K562 (cell line): ENCODE results near the gene WDR18. TPM values are rescaled to one million over a fixed set of nuclear protein-coding genes. Genes with fewer than 3 reads are reported as not detected.
A peak's percentile ranks its signal among the peaks of the same experiment; 100 is the strongest.

Experiments used
- CAMTA2 ChIP-seq: fragments of 250-450 bp; sonication (Bioruptor Pico); conservative IDR thresholded peaks from 2 replicates; pipeline ENCODE4 v1.5.1; 2022
- FOSL1 ChIP-seq: fragments of 200-800 bp; sonication (Bioruptor generic); conservative IDR thresholded peaks from 2 replicates; pipeline ENCODE4 v1.6.1; 2016; ENCODE audit warnings: missing genetic modification characterization, missing compliant biosample characterization
- IFI16 ChIP-seq: fragments of 250-450 bp; sonication (Bioruptor Pico); IDR thresholded peaks from 2 replicates; pipeline ENCODE4 v2.1.2; 2022; ENCODE audit warnings: mild to moderate bottlenecking, inconsistent platforms
- KDM4B ChIP-seq, 2 experiments: fragments of 450-650 bp in 1 of 2; sonication (generic) in 1 of 2; IDR thresholded peaks; 2 replicates each; pipeline ENCODE4 v1.6.1; 2016 to 2017; ENCODE audit warnings: borderline replicate concordance in 2 of 2, antibody characterized with exemption in 1 of 2, low read depth in 1 of 2, mild to moderate bottlenecking in 1 of 2
- NCOA2 ChIP-seq, 2 experiments: fragments of 450-650 bp; IDR thresholded peaks; 2 replicates each; pipeline ENCODE4 v1.6.1; 2018; ENCODE audit warnings: mild to moderate bottlenecking in 2 of 2, moderate library complexity in 1 of 2; ENCODE audit not compliant: partially characterized antibody in 2 of 2
- NR4A1 ChIP-seq, 2 experiments: fragments of 250-450 bp in 1 of 2; fragments of 450-650 bp in 1 of 2; sonication (Bioruptor Pico) in 1 of 2; IDR thresholded peaks; 2 replicates each; pipeline versions ENCODE4 v1.4.0 to v1.6.1; 2016 to 2020; ENCODE audit warnings: mild to moderate bottlenecking in 2 of 2, missing compliant biosample characterization in 1 of 2, missing genetic modification characterization in 1 of 2, moderate library complexity in 1 of 2
- SUPT5H ChIP-seq: fragments of 450-650 bp; IDR thresholded peaks from 2 replicates; pipeline ENCODE4 v1.6.1; 2016
- ZNF583 ChIP-seq: fragments of 250-450 bp; sonication (Bioruptor Pico); IDR thresholded peaks from 2 replicates; pipeline ENCODE4 v1.4.0; 2020
- polyA plus RNA-seq, 8 experiments: library from polyadenylated mRNA; depleted of rRNA in 4 of 8; stranded (reverse) in 5 of 8; unstranded in 3 of 8; fragments of >200 nt; fragmentation: Nextera tagmentation in 2 of 8; fragmentation: Illumina TruSeq in 1 of 8; extraction: Ambion mirVana in 2 of 8; extraction: Trizol in 1 of 8; gene quantifications; 2 replicates each; pipeline versions ENCODE4 v1.2.1 to v1.2.3, GENCODE V29; 2011 to 2014; ENCODE audit warnings: inconsistent platforms in 1 of 8, missing spikeins in 1 of 8
- total RNA-seq, 7 experiments: library from RNA; depleted of rRNA in 6 of 7; stranded (reverse); fragments of >200 nt in 6 of 7; fragmentation: Illumina TruSeq in 2 of 7; extraction: Trizol in 2 of 7; gene quantifications; 2 replicates each; pipeline versions ENCODE4 v1.2.1 to v1.2.3, GENCODE V29; 2011 to 2021; ENCODE audit warnings: low replicate concordance in 1 of 7
- TF ChIP-seq, protein P1 (sequence below), 2 experiments: fragments of 450-650 bp; formaldehyde crosslinking in 1 of 2; IDR thresholded peaks; 2 replicates each; pipeline versions ENCODE4 v1.4.0 to v1.6.1; 2014 to 2020; ENCODE audit warnings: mild to moderate bottlenecking in 2 of 2, borderline replicate concordance in 1 of 2, low read depth in 1 of 2
- TF ChIP-seq, protein P2 (sequence below): sonication (generic); formaldehyde crosslinking; IDR thresholded peaks from 2 replicates; pipeline ENCODE4 v1.9.0; 2022; ENCODE audit warnings: mild to moderate bottlenecking, missing genetic modification reagents
- TF ChIP-seq, protein P3 (sequence below): fragments of 250-450 bp; sonication (Bioruptor Pico); IDR thresholded peaks from 2 replicates; pipeline ENCODE4 v1.4.0; 2020

The WDR18 gene
- total and polyA plus RNA-seq, 9 of the 15 experiments (the other 6 are each of a cell fraction or from before 2014, with no cell fraction given), result 0.65 to 181 (median 30.1) TPM

DNA sequence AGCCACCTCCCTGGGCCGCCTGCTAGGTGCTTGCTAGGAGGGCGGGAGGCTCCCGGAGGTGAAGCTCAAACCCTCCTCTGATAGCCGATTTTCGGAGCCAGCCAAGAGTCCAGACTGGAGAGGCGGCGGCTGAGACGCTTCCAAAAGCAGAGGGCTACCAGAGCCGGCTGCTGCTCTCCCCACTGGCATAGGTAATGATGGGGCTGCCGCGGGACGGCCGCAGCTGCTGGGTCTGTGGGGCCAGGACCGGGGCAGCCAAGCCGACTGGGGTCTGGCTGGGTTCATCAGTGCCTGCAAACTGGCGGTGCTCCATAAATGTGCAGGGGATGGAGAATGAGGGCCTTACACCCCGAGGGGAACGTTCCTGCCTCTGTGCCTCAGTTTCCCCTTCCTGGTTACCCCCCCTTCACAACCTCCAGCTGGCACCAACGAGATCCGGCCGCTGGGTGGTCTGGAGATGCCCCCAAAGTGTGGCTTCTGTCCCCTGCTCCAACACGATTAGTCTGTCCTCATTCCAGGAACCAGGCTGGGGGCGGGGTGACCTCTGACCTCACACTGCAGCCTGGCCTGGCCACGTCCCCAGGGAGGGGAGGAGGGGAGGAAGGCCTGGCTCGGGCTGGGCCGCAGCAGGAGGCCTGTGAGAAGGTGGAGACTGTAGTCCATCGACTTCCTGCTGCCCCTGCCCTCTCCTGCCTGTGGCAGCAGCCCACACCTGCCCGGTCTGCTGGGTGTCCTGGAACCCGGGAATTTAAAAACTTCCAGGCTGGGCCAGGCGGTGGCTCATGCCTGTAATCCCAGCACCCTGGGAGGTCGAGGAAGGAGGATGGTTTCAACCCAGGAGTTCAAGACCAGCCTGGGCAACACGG, 3.8 kb upstream of the WDR18 start (continued):
- TF ChIP-seq, protein P1, sequence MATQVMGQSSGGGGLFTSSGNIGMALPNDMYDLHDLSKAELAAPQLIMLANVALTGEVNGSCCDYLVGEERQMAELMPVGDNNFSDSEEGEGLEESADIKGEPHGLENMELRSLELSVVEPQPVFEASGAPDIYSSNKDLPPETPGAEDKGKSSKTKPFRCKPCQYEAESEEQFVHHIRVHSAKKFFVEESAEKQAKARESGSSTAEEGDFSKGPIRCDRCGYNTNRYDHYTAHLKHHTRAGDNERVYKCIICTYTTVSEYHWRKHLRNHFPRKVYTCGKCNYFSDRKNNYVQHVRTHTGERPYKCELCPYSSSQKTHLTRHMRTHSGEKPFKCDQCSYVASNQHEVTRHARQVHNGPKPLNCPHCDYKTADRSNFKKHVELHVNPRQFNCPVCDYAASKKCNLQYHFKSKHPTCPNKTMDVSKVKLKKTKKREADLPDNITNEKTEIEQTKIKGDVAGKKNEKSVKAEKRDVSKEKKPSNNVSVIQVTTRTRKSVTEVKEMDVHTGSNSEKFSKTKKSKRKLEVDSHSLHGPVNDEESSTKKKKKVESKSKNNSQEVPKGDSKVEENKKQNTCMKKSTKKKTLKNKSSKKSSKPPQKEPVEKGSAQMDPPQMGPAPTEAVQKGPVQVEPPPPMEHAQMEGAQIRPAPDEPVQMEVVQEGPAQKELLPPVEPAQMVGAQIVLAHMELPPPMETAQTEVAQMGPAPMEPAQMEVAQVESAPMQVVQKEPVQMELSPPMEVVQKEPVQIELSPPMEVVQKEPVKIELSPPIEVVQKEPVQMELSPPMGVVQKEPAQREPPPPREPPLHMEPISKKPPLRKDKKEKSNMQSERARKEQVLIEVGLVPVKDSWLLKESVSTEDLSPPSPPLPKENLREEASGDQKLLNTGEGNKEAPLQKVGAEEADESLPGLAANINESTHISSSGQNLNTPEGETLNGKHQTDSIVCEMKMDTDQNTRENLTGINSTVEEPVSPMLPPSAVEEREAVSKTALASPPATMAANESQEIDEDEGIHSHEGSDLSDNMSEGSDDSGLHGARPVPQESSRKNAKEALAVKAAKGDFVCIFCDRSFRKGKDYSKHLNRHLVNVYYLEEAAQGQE (IDR thresholded peaks at IDR 0.05; ENCODE audit: borderline replicate concordance), result 0 out of 2 replicates have a peak, but pooled peaks have one; percentile 10
- TF ChIP-seq, protein P1 (CRISPR knock-in tag; IDR thresholded peaks at IDR 0.05; ENCODE audit: low read depth), result peak; percentile 53; the same call in 1 of the 2 replicates
- TF ChIP-seq KDM4B (IDR thresholded peaks at IDR 0.05; ENCODE audit: borderline replicate concordance in 2 of 2, low read depth in 1 of 2) (no peak; a peak in 1 of 4 replicates), ZNF583 (peak; percentile 88; the same call in 1 of the 2 replicates), SUPT5H (peak; percentile 67), NR4A1 (CRISPR knock-in tag; IDR thresholded peaks at IDR 0.05) (peak; percentile 66; the same call in 1 of the 2 replicates), NR4A1 (tag; IDR thresholded peaks at IDR 0.05) (peak; percentile 89), IFI16 (CRISPR knock-in tag) (no peak), NCOA2 (IDR thresholded peaks at IDR 0.05; ENCODE audit: partially characterized antibody in 2 of 2) (no peak), FOSL1 (tag) (no peak), CAMTA2 (CRISPR knock-in tag) (no peak)
- TF ChIP-seq, protein P2, sequence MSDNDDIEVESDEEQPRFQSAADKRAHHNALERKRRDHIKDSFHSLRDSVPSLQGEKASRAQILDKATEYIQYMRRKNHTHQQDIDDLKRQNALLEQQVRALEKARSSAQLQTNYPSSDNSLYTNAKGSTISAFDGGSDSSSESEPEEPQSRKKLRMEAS (CRISPR knock-in tag), result peak; percentile 69
- TF ChIP-seq, protein P3, sequence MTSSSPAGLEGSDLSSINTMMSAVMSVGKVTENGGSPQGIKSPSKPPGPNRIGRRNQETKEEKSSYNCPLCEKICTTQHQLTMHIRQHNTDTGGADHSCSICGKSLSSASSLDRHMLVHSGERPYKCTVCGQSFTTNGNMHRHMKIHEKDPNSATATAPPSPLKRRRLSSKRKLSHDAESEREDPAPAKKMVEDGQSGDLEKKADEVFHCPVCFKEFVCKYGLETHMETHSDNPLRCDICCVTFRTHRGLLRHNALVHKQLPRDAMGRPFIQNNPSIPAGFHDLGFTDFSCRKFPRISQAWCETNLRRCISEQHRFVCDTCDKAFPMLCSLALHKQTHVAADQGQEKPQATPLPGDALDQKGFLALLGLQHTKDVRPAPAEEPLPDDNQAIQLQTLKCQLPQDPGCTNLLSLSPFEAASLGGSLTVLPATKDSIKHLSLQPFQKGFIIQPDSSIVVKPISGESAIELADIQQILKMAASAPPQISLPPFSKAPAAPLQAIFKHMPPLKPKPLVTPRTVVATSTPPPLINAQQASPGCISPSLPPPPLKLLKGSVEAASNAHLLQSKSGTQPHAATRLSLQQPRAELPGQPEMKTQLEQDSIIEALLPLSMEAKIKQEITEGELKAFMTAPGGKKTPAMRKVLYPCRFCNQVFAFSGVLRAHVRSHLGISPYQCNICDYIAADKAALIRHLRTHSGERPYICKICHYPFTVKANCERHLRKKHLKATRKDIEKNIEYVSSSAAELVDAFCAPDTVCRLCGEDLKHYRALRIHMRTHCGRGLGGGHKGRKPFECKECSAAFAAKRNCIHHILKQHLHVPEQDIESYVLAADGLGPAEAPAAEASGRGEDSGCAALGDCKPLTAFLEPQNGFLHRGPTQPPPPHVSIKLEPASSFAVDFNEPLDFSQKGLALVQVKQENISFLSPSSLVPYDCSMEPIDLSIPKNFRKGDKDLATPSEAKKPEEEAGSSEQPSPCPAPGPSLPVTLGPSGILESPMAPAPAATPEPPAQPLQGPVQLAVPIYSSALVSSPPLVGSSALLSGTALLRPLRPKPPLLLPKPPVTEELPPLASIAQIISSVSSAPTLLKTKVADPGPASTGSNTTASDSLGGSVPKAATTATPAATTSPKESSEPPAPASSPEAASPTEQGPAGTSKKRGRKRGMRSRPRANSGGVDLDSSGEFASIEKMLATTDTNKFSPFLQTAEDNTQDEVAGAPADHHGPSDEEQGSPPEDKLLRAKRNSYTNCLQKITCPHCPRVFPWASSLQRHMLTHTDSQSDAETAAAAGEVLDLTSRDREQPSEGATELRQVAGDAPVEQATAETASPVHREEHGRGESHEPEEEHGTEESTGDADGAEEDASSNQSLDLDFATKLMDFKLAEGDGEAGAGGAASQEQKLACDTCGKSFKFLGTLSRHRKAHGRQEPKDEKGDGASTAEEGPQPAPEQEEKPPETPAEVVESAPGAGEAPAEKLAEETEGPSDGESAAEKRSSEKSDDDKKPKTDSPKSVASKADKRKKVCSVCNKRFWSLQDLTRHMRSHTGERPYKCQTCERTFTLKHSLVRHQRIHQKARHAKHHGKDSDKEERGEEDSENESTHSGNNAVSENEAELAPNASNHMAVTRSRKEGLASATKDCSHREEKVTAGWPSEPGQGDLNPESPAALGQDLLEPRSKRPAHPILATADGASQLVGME, result 0 out of 2 replicates have a peak, but pooled peaks have one; percentile 82
